Bladder microvascular endothelial cell (primary cell): ENCODE data around the gene CAST. TPM values are rescaled to one million over a fixed set of nuclear protein-coding genes. Genes with fewer than 3 reads are reported as not detected.

ENCODE experiments used
- total RNA-seq: library from RNA; depleted of rRNA; stranded (reverse); fragments of >200 nt; gene quantifications from 2 replicates; pipeline ENCODE4 v1.2.3, GENCODE V29; 2014

CAST gene
- total RNA-seq: 76.4 and 102 TPM in 2 replicates

GRCh38 chr5:96661855-96662724 is at the start of gene CAST:
CAST (plus strand) TSS chr5:96662376; CDS start chr5:96662423, 47 bp downstream.

Other genes with a start within 250 kb of the CAST start
- gene PCSK1, start 229.1 kb upstream of the CAST start, total RNA-seq: 0.81 and 2.8 TPM in 2 replicates
- 53.1 and 97.4 TPM in 2 replicates for gene ERAP1, start 145.6 kb downstream of the CAST start, total RNA-seq
- gene ERAP2, start 214.1 kb downstream of the CAST start, total RNA-seq: 61.4 and 141 TPM in 2 replicates